ENCODE measurements around the gene CENATAC. TPM values are rescaled to one million over a fixed set of nuclear protein-coding genes. Genes with fewer than 3 reads are reported as not detected.
"Not testable (repeated sequence)": the region's sequence is repeated elsewhere in the genome, so short reads cannot be mapped to it uniquely, and the experiment has no call there.

Gene CENATAC
- total and polyA plus RNA-seq, 2 donors (not counting 1 experiment from before 2014, with no cell fraction given) = 50.1 to 122 TPM

DNA sequence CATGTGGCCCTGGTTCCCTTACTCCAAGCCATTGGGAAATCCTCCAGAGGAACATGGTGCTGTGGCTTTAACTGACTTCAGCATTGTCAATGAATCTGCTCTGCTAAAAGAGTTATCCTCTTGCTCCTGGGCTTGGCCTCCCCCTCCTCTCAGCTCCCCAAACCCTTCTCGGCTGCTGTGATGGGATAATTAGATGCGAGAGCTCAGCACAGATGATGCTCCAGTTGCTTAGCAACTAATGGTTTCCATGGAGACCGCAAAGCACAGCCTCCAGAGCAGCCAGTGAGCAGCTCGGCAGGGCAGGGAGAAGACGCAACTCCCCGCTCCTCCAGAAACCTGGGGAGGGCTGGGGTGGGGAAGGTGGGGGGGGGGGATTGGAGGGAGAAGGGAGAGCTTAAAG is 44.7 kb upstream of the CENATAC start:
- H3K4me1 Mint-ChIP-seq = peaks cover 5% of the 10 kb centered on the region

DNA sequence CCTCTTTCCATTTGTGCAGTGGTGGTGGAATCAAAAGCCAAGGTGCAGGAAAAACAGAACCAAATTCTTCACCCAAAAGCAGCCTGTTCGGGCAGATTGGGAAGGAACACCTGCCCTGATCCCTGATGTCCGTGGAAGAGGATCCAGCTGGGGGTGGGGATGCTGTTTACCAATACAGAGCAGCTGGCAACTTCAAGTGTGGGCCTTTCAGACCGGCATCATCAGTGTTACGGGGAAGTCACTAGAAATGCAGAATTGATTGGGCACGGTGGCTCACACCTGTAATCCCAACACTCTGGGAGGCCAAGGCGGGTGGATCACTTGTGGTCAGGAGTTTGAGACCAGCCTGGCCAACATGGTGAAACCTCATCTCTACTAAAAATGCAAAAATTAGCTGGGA is 44.0 kb upstream of the CENATAC start:
- intact Hi-C loops (cut with micrococcal nuclease); H3K4me1 Mint-ChIP-seq; H3K27ac Mint-ChIP-seq; H3K4me1 ChIP-seq (ENCODE audit: control insufficient read depth in 2 of 2, insufficient read depth in 2 of 2, low read length in 2 of 2); H3K9ac ChIP-seq (ENCODE audit: low read length); H3K36me3 ChIP-seq (replicated peaks in 1 of 2; ENCODE audit: control extremely low read depth in 1 of 2, control insufficient read depth in 1 of 2, extremely low read depth in 1 of 2, insufficient read depth in 2 of 2, low read length in 1 of 2); H3K4me3 Mint-ChIP-seq; H4K20me1 ChIP-seq (ENCODE audit: control insufficient read depth, insufficient read depth, low read length, poor library complexity, severe bottlenecking); H3K4me2 ChIP-seq (replicated peaks; ENCODE audit: low read depth, low read length, poor library complexity, severe bottlenecking); H3K79me2 ChIP-seq (ENCODE audit: control insufficient read depth, insufficient read depth, low read length); H3K9me3 Mint-ChIP-seq (ENCODE audit: insufficient read depth); H3K4me3 ChIP-seq (ENCODE audit: control extremely low read depth in 1 of 5, extremely low read depth in 1 of 5, insufficient read depth in 1 of 5, low read depth in 2 of 5, low read length in 4 of 5); H2AFZ ChIP-seq (ENCODE audit: insufficient read depth, low read depth, low read length, poor library complexity, severe bottlenecking); H3K9me3 ChIP-seq (ENCODE audit: control extremely low read depth in 1 of 3, control insufficient read depth in 2 of 3, insufficient read depth in 1 of 3, low read length in 2 of 3); H3K27ac ChIP-seq (ENCODE audit: low read length in 2 of 2); DNase-seq; ATAC-seq (ENCODE audit: low read depth): not testable (repeated sequence)
- ChIA-PET POLR2A (interaction anchor here (0.6 to 1.0 kb wide), 3 partner anchors 162 to 612 kb away, joined by 3 to 4 read pairs (median 3); partner anchors contain the start of gene CD3D), CTCF (interaction anchor here (1.1 to 3.1 kb wide), 5 partner anchors 11 to 264 kb away, joined by 3 to 16 read pairs (median 3); no protein-coding TSS in a partner anchor)
- peaks cover 25% of the 10 kb centered on the region for H3K27me3 Mint-ChIP-seq
- peaks cover 0 to 13% (median 0%) of the 10 kb centered on the region in 4 experiments for H3K27me3 ChIP-seq (replicated peaks in 1 of 4; ENCODE audit: control extremely low read depth in 1 of 4, control insufficient read depth in 3 of 4, insufficient read depth in 4 of 4, low read length in 3 of 4)
- 69% methylated on average over 6 of the region's 6 CpGs for WGBS (ENCODE audit: insufficient coverage)

More for the DNA sequence above, 44.7 kb upstream of the CENATAC start:
- Mint-ChIP-seq H3K27ac (no peak overlapping the region), H3K4me3 (no peak overlapping the region), H3K9me3 (ENCODE audit: insufficient read depth) (no peaks in the 10 kb centered on the region), H3K27me3 (peaks cover 23% of the 10 kb centered on the region)
- Histone ChIP-seq H3K79me2 (ENCODE audit: control insufficient read depth, insufficient read depth, low read length) (peaks cover 9% of the 10 kb centered on the region), H3K9ac (ENCODE audit: low read length) (no peak overlapping the region), H4K20me1 (ENCODE audit: control insufficient read depth, insufficient read depth, low read length, poor library complexity, severe bottlenecking) (no peaks in the 10 kb centered on the region), H3K36me3 (replicated peaks in 1 of 2; ENCODE audit: control extremely low read depth in 1 of 2, control insufficient read depth in 1 of 2, extremely low read depth in 1 of 2, insufficient read depth in 2 of 2, low read length in 1 of 2) (no peaks in the 10 kb centered on the region), H3K27ac (ENCODE audit: low read length in 2 of 2) (no peak overlapping the region), H3K9me3 (ENCODE audit: control extremely low read depth in 1 of 3, control insufficient read depth in 2 of 3, insufficient read depth in 1 of 3, low read length in 2 of 3) (no peaks in the 10 kb centered on the region), H3K4me3 (ENCODE audit: control extremely low read depth in 1 of 5, extremely low read depth in 1 of 5, insufficient read depth in 1 of 5, low read depth in 2 of 5, low read length in 4 of 5) (no peak overlapping the region), H2AFZ (ENCODE audit: insufficient read depth, low read depth, low read length, poor library complexity, severe bottlenecking) (no peak overlapping the region), H3K4me2 (replicated peaks; ENCODE audit: low read depth, low read length, poor library complexity, severe bottlenecking) (no peak overlapping the region), H3K4me1 (ENCODE audit: control insufficient read depth in 2 of 2, insufficient read depth in 2 of 2, low read length in 2 of 2) (peaks cover 0 to 6% of the 10 kb centered on the region in 2 donors), H3K27me3 (replicated peaks in 1 of 4; ENCODE audit: control extremely low read depth in 1 of 4, control insufficient read depth in 3 of 4, insufficient read depth in 4 of 4, low read length in 3 of 4) (peaks cover 0 to 13% (median 0%) of the 10 kb centered on the region in 4 experiments)
- intact Hi-C loops (cut with micrococcal nuclease) = no loop called here
- no peak for TF ChIP-seq EZH2 (IDR thresholded peaks at IDR 0.05; ENCODE audit: borderline replicate concordance, insufficient read depth, low read depth, low read length, poor library complexity, severe bottlenecking)
- TF ChIP-seq, protein P1, sequence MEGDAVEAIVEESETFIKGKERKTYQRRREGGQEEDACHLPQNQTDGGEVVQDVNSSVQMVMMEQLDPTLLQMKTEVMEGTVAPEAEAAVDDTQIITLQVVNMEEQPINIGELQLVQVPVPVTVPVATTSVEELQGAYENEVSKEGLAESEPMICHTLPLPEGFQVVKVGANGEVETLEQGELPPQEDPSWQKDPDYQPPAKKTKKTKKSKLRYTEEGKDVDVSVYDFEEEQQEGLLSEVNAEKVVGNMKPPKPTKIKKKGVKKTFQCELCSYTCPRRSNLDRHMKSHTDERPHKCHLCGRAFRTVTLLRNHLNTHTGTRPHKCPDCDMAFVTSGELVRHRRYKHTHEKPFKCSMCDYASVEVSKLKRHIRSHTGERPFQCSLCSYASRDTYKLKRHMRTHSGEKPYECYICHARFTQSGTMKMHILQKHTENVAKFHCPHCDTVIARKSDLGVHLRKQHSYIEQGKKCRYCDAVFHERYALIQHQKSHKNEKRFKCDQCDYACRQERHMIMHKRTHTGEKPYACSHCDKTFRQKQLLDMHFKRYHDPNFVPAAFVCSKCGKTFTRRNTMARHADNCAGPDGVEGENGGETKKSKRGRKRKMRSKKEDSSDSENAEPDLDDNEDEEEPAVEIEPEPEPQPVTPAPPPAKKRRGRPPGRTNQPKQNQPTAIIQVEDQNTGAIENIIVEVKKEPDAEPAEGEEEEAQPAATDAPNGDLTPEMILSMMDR (IDR thresholded peaks at IDR 0.05) = no peak
- ChIA-PET CTCF (interaction anchor here (0.6 to 3.1 kb wide), 4 partner anchors 8 to 263 kb away, joined by 3 to 16 read pairs (median 3); no protein-coding TSS in a partner anchor), POLR2A (interaction anchor here (0.6 to 0.7 kb wide), 5 partner anchors 35 to 611 kb away, joined by 3 to 12 read pairs (median 4); partner anchors contain the start of gene CD3D)
- ATAC-seq (ENCODE audit: low read depth) (no peak), DNase-seq (no peak)
- 66% methylated on average over 2 of the region's 6 CpGs for WGBS (ENCODE audit: insufficient coverage)

All from B cell (primary cell).